K562 (cell line): Measurements from ENCODE around the gene NBEA. TPM values are rescaled to one million over a fixed set of nuclear protein-coding genes. Genes with fewer than 3 reads are reported as not detected.

Source experiments
- MEF2A ChIP-seq: IDR thresholded peaks from 2 replicates; pipeline ENCODE4 v1.6.1; 2011; ENCODE audit warnings: low read depth, mild to moderate bottlenecking, low read length, moderate library complexity; ENCODE audit not compliant: control insufficient read depth
- NFYB ChIP-seq: IDR thresholded peaks from 2 replicates; pipeline ENCODE4 v1.6.1; 2011; ENCODE audit warnings: mild to moderate bottlenecking, moderate library complexity; ENCODE audit not compliant: insufficient read length; ENCODE audit errors: extremely low read depth
- SAP30 ChIP-seq: fragments of 200-600 bp; sonication (generic); IDR thresholded peaks from 2 replicates; pipeline ENCODE4 v1.6.1; 2012; ENCODE audit warnings: borderline replicate concordance, low read depth, mild to moderate bottlenecking, moderate library complexity, low read length, control low read depth, inconsistent platforms; ENCODE audit not compliant: insufficient read depth, poor library complexity, severe bottlenecking
- ZC3H4 ChIP-seq: sonication (generic); formaldehyde crosslinking; IDR thresholded peaks from 2 replicates; pipeline ENCODE4 v1.9.0; 2021; ENCODE audit warnings: missing genetic modification reagents, borderline replicate concordance
- ZKSCAN3 ChIP-seq: fragments of 250-450 bp; sonication (Bioruptor Pico); IDR thresholded peaks from 2 replicates; pipeline ENCODE4 v1.4.0; 2020
- polyA plus RNA-seq, 8 experiments: library from polyadenylated mRNA; depleted of rRNA in 4 of 8; stranded (reverse) in 5 of 8; unstranded in 3 of 8; fragments of >200 nt; fragmentation: Nextera tagmentation in 2 of 8; fragmentation: Illumina TruSeq in 1 of 8; extraction: Ambion mirVana in 2 of 8; extraction: Trizol in 1 of 8; gene quantifications; 2 replicates each; pipeline versions ENCODE4 v1.2.1 to v1.2.3, GENCODE V29; 2011 to 2014; ENCODE audit warnings: inconsistent platforms in 1 of 8, missing spikeins in 1 of 8
- total RNA-seq, 7 experiments: library from RNA; depleted of rRNA in 6 of 7; stranded (reverse); fragments of >200 nt in 6 of 7; fragmentation: Illumina TruSeq in 2 of 7; extraction: Trizol in 2 of 7; gene quantifications; 2 replicates each; pipeline versions ENCODE4 v1.2.1 to v1.2.3, GENCODE V29; 2011 to 2021; ENCODE audit warnings: low replicate concordance in 1 of 7
- TF ChIP-seq, protein P1 (sequence below): fragments of 450-650 bp; IDR thresholded peaks from 2 replicates; pipeline ENCODE4 v1.6.1; 2016; ENCODE audit warnings: mild to moderate bottlenecking, moderate library complexity
- TF ChIP-seq, protein P2 (sequence below): fragments of 250-450 bp; sonication (Bioruptor Pico); IDR thresholded peaks from 2 replicates; pipeline ENCODE4 v1.5.0; 2021

Gene NBEA
- total and polyA plus RNA-seq, 9 of the 15 experiments (the other 6 are each of a cell fraction or from before 2014, with no cell fraction given): 0.03 to 0.94 (median 0.05) TPM; not detected in 2

DNA sequence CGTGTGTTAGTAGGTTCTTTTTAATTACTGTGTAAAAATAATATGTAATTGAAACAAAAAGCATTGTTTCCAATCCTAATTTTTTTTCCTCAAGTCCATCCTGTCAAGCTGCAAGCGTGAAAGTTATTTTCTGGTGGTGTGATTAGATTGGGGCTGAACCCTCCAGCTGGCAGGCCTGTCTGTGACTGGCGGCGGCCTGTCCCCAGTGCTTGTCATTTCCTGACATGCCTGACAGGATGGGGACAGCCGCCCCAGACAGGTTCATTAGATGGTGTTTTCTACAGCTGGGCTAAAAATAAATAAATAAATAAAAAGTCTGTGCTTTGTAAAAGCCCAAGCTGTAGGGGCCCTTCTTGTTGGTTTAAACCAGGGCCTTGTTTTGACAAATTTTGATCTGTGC is 588.1 kb downstream of the NBEA start (continued):
- TF ChIP-seq, protein P1, sequence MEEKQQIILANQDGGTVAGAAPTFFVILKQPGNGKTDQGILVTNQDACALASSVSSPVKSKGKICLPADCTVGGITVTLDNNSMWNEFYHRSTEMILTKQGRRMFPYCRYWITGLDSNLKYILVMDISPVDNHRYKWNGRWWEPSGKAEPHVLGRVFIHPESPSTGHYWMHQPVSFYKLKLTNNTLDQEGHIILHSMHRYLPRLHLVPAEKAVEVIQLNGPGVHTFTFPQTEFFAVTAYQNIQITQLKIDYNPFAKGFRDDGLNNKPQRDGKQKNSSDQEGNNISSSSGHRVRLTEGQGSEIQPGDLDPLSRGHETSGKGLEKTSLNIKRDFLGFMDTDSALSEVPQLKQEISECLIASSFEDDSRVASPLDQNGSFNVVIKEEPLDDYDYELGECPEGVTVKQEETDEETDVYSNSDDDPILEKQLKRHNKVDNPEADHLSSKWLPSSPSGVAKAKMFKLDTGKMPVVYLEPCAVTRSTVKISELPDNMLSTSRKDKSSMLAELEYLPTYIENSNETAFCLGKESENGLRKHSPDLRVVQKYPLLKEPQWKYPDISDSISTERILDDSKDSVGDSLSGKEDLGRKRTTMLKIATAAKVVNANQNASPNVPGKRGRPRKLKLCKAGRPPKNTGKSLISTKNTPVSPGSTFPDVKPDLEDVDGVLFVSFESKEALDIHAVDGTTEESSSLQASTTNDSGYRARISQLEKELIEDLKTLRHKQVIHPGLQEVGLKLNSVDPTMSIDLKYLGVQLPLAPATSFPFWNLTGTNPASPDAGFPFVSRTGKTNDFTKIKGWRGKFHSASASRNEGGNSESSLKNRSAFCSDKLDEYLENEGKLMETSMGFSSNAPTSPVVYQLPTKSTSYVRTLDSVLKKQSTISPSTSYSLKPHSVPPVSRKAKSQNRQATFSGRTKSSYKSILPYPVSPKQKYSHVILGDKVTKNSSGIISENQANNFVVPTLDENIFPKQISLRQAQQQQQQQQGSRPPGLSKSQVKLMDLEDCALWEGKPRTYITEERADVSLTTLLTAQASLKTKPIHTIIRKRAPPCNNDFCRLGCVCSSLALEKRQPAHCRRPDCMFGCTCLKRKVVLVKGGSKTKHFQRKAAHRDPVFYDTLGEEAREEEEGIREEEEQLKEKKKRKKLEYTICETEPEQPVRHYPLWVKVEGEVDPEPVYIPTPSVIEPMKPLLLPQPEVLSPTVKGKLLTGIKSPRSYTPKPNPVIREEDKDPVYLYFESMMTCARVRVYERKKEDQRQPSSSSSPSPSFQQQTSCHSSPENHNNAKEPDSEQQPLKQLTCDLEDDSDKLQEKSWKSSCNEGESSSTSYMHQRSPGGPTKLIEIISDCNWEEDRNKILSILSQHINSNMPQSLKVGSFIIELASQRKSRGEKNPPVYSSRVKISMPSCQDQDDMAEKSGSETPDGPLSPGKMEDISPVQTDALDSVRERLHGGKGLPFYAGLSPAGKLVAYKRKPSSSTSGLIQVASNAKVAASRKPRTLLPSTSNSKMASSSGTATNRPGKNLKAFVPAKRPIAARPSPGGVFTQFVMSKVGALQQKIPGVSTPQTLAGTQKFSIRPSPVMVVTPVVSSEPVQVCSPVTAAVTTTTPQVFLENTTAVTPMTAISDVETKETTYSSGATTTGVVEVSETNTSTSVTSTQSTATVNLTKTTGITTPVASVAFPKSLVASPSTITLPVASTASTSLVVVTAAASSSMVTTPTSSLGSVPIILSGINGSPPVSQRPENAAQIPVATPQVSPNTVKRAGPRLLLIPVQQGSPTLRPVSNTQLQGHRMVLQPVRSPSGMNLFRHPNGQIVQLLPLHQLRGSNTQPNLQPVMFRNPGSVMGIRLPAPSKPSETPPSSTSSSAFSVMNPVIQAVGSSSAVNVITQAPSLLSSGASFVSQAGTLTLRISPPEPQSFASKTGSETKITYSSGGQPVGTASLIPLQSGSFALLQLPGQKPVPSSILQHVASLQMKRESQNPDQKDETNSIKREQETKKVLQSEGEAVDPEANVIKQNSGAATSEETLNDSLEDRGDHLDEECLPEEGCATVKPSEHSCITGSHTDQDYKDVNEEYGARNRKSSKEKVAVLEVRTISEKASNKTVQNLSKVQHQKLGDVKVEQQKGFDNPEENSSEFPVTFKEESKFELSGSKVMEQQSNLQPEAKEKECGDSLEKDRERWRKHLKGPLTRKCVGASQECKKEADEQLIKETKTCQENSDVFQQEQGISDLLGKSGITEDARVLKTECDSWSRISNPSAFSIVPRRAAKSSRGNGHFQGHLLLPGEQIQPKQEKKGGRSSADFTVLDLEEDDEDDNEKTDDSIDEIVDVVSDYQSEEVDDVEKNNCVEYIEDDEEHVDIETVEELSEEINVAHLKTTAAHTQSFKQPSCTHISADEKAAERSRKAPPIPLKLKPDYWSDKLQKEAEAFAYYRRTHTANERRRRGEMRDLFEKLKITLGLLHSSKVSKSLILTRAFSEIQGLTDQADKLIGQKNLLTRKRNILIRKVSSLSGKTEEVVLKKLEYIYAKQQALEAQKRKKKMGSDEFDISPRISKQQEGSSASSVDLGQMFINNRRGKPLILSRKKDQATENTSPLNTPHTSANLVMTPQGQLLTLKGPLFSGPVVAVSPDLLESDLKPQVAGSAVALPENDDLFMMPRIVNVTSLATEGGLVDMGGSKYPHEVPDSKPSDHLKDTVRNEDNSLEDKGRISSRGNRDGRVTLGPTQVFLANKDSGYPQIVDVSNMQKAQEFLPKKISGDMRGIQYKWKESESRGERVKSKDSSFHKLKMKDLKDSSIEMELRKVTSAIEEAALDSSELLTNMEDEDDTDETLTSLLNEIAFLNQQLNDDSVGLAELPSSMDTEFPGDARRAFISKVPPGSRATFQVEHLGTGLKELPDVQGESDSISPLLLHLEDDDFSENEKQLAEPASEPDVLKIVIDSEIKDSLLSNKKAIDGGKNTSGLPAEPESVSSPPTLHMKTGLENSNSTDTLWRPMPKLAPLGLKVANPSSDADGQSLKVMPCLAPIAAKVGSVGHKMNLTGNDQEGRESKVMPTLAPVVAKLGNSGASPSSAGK: no peak
- TF ChIP-seq ZKSCAN3 (CRISPR knock-in tag): no peak
- no peak for TF ChIP-seq MEF2A
- no peak for TF ChIP-seq ZC3H4 (CRISPR knock-in tag)
- no peak for TF ChIP-seq NFYB
- TF ChIP-seq, protein P2, sequence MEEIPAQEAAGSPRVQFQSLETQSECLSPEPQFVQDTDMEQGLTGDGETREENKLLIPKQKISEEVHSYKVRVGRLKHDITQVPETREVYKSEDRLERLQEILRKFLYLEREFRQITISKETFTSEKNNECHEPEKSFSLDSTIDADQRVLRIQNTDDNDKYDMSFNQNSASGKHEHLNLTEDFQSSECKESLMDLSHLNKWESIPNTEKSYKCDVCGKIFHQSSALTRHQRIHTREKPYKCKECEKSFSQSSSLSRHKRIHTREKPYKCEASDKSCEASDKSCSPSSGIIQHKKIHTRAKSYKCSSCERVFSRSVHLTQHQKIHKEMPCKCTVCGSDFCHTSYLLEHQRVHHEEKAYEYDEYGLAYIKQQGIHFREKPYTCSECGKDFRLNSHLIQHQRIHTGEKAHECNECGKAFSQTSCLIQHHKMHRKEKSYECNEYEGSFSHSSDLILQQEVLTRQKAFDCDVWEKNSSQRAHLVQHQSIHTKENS (CRISPR knock-in tag): no peak
- TF ChIP-seq SAP30: no peak
